HG02623 (cell line): Measurements from ENCODE around the gene ZNF511.

Source experiments
- ATAC-seq: cut with Tn5 transposase; IDR thresholded peaks from one replicate; pipeline ENCODE4 v1.9.1; 2021; ENCODE audit warnings: moderate library complexity; ENCODE audit not compliant: unreplicated experiment

Gene ZNF511

DNA sequence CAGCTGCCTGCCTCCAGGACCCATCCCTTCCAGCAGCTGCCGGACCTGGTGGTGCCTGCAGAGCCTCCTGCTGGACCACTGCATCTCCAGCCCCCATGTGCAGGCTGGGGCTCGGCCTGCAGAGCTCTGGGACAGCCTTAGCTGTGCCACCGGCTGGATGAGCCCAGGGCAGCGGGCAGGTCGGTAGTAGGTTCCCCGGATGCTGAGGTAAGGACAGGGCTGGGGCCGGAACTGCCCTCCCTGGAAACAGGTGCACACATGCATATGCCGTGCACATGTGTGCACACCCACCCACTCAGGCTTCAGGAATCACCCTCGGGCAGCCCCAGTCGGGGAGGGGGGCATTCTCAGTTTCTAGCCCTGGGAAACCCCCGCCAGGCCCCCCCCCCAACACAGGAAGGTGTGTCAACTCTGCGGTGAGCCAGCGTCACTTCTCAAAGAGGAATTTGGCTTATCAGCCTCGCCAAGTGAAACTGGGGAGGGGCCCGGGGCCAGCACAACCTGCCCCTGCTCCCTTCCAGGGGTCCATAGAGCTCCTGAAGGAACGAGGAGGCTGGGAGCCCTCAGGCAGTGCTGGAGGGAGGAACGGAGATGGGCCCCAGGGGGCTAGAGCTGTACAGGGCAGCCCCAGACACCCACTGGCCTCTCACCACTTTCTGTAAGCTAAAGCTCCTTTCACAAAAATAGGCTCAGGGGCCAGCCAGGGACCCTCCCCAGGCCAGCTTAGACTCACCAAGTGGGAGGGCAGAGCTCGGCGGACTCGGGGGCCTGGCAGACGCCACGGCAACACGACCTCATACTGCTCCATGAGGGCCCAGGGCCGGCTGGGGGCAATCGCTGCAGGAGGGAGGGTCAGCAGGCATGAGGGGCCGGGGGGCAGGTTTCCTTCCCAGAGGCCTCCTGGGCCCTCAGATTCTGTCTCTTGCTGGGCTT is 33.7 kb upstream of the ZNF511 start:
- ATAC-seq: peak; percentile 44

DNA sequence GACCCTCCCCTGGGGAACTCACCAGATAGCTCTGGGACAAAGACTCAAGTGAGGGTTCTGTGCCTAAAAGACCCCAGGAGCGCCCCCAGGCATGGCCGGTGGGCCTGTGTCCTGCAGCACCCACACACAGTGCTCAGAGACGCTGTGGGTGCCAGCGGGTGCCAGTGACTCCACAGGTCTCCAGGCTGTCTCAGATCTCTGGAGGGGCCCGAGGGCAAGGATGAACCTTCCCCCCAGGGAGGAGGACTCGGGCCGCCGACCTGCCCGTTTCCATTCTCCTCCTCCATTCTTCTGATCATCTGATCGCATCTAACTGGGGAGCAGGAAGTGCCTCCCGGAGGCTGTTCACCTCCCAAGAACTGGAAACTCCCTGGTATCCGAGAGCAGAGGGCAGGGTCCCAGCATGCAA is 33.0 kb upstream of the ZNF511 start:
- peak; percentile 32 for ATAC-seq

DNA sequence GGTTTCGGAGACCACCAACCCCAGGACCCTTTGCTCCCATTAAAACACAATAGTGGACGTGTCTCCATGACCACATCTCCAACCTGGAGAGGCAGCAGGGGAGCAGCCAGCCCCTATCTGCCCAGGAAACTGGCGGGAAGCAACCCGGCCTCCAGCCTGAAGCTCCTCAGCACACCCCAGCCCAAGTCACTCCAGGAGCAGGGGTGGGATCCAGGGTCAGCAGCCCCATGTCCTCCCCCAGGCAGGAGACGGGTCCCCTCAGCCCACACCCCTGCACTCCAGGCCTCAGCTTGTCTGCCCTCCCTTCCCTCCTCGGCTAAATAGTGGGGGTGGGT is 32.6 kb upstream of the ZNF511 start:
- ATAC-seq: no peak

DNA sequence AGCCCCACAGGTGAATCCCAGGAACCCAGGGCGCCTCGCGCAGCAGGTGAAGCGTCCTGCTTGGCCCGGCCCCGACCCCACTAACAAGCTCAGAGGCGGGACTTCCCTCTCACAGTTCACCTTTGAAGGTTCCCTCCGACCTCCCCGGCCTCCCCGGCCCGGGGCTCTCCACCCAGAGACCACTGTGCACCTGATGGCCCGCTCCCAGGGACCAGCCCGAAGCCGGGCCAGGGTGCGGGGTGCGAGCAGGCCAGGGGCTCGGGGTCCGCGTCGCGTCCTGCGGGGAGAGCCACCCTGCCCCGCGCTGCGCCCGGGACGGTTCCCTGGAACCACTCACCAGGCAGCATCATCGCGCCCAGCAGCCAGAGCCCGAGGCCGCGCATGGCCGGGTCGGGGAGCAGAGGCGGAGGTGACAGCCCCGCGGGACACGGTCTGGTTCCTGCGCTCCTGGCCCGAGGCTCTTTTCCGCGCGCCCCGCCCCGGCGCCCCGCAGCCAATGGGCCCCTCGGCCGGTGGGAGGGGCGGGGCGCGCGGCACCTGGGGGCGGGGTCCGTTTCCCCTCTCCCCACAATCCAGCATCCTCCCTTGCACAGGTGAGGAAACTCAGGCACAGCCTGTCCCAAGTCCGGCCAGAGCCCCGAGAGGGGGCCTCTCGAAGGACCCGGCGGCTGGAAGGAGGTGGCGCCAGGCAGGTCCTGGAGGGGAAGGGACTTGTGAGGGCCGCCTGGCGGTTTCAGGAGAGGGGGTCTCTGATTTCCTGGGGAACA is 32.1 kb upstream of the ZNF511 start, which contains the start of gene ADAM8:
Gene ADAM8 (minus strand): TSS at position 434 of the 767 bp plus-strand sequence. CDS start 51 bp downstream, at position 383.
- peak; percentile 36 for ATAC-seq

DNA sequence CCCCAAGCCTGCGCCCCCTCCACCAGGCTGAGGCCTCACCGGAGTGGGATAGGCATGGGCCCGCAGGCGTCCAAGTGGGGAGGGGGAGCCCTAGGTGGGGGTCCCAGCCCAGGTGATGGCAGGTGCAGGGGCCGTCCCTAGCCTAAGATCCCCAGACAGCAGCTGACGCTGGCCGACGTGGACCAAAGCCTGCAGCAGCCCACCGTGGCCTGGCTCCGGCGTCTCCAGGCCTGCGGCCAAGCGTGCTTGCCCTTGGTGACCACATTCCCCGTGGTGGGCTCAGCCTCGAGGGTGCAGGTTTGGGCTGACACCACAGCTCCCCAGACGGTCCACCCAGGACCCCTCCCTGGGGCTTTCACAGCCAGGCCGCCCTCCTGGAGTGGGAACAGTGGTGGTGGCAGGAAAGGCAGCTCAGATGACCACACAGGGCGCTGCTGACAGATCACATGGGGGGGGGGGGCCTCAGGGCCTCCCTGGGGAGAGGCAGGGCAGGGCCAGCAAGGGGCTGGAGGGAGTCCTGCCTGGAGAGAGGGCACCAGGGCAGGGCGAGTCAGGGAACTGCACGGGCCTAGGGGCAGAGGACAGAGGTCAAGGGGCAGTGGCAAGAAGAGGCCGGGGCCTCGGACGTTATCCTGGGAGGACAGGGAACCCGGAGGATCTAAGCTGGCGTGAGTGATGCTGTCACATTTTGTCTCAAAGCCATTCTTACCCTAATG is 31.3 kb upstream of the ZNF511 start:
- ATAC-seq: no peak

DNA sequence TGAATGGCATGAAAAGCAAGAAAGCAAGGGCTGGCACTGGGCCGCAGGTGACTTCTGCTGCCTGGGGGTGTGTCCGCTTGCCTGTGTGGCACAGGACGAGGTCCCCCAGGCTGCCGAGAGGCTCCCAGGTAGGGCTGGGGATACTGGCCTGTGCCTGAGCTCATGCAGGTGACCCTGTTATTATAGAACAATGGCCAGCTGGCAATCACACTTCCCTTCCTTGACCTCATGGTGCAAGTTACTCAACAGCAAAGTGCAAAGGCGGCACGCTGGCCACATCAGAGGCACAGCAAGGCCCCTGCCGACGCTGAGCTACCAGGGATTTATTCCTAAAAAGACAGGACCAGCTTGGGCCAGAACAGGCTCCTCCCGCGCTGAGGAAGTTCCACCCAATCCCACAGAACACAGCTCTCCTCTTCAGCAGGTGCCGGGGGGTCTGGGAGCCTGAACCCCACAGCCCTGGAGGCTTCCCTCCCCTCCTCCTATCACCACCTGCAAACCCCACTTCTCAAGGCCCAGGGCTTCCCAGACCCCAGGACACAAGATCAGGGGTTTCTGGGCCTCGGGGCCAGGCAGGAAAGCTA is 30.6 kb upstream of the ZNF511 start:
- no peak for ATAC-seq

DNA sequence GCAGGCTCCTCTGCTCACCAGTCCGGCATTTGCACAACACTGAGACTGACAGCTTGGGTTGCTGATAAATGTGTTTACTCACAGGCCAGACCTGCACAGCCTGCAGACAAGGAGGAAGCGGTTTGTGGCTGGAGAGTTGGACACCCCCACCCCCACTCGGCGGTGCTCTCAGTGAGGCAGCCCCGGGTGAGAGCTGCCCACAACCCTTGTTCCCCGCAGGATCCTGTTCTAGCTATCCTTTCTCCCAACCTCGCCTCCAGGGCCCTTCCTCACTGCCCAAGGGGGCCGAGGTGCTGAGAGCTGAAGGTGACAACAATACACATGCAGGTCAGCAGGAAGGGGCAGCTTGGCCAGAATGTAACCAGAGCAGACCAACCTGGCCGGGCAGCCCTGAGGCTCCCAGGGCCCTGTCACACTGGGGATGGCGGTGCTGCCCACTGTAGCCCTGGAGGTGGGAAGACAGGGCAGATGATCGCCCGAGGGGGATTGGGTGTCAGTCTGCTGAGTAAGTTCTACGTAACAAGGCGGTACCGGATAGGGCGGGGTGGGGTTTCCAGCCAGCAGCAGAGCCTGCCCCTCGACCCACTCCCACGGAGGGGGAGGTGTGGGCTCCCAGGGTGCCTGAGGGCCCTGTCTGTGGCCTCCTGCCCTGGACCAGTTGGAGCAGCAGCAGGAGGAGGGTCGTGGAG is 30.0 kb upstream of the ZNF511 start:
- ATAC-seq: peak; percentile 28

DNA sequence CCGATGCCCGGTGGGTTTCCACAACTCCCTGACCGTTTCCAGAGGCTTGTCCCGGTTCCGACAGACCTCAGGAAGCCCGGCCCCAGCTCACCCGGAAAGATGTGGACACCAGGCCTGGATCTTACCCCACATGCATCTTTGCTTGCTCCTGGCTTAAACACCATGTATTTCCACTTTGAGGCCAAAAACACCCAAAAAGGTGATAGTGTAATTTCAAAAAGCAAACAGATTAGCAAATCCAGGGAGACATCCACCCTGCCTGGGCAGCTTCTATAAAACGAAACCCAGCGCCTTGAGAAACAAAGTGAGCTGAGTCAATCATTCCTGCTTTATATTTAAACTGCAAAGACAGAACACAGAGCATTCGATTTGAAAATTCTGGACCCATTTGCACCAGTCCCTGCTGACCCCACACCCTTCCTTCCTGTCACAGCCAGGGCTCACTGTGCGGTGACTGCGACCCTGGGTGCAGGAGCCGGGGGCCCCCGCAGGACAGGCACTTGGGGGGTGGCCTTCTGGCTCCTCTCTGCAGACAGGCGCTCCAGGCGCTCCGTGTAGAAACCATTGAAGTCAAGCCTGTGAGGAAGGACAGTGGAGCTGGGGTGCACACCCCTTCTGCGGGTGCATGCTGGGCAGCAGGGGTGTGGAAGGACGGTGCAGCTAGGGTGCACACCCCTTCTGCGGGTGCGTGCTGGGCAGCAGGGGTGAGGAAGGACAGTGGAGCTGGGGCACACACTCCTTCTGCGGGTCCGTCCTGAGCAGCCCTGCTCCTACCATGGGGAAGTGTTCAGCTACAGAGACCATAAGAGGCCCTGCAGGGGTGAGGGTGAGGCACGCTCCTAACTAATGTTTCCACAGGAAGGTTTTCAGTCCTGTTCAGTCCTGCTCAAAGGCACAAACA is 29.1 kb upstream of the ZNF511 start:
- no peak for ATAC-seq

DNA sequence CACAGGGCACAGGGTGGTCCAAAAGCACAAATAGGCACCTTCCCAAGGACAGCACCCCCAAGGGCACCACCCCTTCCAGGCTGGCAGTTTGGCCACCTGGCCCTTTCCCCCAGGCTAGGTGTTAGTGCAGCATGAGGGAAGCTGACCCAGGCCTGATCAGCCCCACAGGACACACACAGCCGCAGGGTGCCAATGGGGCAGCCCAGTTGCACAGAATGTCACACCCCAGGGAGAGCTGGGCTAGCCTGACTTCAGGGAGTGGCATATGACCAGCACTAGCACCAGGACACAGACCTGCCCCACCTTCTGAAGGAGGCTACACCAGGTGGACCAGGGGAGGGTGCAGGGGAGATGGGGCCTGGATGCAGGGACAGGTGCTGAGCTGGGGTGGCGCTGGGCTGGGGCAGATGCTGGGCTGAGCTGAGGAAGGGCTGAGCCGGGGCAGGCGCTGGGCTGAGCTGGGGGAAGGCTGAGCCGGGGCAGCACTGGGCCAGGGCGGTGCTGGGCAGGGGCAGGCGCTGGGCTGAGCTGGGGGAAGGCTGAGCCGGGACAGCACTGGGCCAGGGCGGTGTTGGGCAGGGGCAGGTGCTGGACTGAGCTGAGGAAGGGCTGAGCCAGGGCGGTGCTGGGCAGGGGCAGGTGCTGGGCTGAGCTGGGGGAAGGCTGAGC is 28.2 kb upstream of the ZNF511 start:
- ATAC-seq: no peak

DNA sequence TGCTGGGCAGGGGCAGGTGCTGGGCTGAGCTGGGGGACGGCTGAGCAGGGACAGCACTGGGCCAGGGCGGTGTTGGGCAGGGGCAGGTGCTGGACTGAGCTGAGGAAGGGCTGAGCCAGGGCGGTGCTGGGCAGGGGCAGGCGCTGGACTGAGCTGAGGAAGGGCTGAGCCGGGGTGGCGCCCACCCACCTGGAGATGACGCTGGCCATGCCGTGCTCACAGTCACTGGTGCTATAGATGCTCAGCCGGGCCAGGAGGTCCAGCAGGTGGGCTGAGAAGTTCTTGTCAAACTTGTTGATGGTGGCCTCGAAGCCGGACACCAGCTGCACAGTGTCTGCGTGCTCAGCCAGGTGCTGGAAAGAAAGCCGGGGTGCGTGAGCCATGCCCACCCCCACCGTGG is 27.6 kb upstream of the ZNF511 start:
- ATAC-seq: no peak

DNA sequence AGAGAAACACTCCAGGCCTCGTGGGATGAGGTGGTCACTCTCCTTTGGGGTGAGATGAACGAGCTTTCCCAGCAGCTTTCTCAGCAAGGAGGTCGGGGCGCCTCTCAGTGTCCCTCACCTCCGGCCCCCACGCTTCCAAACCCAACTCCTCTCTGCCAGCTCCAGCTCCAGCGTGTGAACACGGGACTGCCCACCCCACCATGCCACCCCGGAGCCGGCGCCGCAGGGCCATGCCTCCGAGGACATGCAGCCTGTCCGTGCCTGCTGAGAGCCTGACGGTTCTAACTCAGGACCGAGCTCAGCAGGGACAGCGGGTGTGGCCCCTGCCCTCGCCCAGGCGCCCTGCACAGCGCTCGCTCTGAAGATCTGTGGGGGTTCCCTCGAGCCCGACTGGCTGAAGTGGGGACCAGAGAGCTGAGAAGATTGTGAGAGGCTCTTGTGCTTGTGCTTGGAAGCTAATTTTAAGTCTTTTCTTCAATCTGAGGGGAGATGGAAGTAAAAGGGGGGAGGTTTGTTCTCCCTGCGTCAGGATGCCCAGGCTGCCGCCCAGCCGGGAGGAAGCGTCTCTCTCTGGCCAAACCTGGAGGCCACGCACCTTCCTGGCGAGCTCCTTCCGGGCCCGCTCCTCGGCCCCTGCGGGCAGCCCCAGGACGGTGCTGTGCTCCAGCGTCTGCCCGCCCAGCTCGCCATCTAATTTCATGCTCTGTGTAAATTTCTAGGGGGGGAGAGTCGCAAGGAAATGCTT is 26.9 kb upstream of the ZNF511 start:
- ATAC-seq: no peak

DNA sequence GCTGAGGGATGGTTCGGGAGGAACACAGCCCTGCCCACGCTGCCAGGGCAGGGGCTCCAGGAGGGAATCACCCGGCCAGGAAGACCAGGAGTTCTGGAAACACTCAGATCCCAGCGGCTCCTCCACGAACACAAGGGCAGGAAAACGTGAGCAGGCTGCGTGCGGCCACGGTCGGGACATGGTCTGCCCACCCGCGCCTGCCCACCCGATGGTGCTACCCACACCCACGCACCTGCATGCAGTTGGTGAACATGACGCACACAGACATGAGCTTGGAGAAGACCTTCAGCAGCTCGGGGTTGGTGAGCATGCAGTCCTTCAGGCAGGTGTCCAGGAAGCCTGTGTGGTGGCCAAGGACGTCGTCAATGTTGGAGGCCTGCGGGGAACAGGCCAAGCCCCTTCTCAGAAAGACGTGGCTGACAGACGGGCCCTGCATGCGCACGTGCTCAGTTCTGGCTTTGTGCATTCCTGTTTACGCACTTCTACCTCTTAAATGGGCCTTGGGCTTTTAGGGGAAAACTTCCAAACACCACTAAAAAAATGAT is 25.8 kb upstream of the ZNF511 start:
- ATAC-seq: no peak

DNA sequence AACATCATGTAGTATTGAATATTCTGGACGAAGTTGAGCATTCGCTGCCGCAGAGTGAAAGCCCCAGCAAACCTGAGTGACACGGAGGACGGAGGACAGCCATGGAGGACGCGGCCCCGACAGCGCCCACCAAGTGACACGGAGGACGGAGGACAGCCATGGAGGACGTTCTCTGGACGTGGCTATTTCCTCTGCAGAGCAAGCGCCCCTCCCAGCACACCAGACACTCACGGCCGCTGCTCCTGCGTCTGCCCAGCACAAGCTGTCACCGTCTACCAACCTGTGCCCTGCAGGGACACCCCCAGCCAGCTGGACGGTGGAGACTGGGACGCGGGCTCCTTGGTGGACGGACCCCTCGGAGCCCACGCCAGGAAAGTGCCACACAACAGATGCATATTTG is 24.8 kb upstream of the ZNF511 start:
- no peak for ATAC-seq

DNA sequence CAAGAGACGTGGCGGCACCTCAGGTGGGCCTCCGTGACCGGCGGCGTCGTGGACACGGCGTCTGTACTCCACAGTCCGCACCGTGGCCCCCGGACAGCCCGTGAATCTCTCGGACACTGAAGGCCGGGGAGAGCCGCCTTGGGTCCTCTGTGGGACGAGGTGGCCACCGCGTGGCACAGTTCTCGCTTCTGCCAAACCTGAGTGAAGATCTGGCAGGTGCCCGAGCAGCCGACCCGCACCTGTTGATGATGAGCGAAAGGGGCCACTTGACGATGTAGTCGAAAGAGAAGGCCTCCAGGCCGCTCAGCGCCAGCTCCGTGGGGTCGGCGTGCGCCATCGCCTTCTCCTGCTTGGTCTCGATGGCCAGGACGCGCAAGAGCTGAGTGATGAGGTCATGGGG is 23.5 kb upstream of the ZNF511 start:
- ATAC-seq: no peak

DNA sequence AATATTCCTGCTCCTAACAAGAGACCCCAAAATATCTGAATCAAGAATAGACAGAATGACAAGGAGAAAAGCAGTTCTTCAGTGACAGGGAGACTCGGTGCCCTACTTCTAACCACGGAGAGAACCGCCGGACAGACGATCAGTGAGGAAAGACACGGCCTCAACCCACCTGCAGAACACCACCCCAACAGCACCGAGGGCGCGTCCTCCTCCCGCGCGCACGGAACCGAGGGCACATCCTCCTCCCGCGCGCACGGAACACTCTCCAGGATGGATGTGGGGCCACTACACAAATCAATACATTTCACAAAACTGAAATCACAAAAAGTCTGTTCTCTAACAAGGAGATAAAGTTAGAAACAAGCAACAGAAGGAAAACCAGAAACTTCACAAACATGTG is 22.3 kb upstream of the ZNF511 start:
- no peak for ATAC-seq

DNA sequence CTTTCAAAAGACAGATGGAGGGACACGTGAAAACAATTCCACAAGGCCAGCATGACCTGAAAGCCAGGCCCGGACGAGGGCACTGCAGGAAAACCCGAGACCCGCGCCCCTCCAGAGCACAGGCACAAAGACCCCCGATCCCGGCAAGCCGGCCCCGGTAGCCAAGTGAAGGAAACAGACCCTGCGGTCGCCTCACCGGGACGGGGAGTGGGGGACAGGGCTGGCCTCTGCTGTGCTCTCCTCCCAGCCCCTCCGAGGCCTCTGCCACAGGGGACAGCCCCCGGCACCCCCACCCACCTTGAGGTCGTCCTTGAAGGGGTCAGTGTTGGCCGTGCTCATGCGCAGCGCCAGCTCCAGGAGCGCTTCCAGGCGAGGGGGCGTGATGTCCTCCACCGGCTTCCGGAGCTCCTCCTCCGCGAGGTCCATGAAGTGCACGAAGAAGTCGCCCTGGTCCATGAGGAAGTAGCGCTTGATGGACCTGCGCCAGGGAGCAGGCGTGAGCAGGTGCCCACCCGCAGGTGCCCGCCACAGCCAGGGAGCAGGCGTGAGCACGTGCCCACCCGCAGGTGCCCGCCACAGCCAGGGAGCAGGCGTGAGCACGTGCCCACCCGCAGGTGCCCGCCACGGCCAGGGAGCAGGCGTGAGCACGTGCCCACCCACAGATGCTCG is 20.7 kb upstream of the ZNF511 start:
- no peak for ATAC-seq

DNA sequence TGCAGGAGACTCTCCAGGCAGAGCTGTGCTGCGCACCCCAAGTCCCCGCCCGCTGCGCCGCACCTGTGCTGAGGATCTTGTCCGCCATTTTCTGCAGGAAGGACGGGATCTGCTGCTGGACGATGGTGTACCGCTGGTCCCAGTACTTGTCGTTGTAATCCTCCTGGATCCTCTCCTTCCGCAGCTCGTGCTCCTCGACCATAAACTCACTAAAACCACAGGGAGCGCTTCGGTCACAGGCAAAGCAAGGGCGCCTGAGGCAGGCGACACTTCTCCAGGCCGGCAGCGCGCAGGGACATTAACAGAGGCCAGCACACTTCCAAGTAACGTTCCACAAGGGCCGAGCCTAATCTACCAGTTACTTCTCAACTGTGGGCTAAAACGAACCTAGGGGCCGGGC is 19.0 kb upstream of the ZNF511 start:
- no peak for ATAC-seq
